ENCODE data around the gene PLEKHM3. TPM values are rescaled to one million over a fixed set of nuclear protein-coding genes. Genes with fewer than 3 reads are reported as not detected.

PLEKHM3 gene
- total and polyA plus RNA-seq, 2 of the 4 experiments (the other 2 are of a cell fraction), result 2.4 to 11.3 TPM

DNA sequence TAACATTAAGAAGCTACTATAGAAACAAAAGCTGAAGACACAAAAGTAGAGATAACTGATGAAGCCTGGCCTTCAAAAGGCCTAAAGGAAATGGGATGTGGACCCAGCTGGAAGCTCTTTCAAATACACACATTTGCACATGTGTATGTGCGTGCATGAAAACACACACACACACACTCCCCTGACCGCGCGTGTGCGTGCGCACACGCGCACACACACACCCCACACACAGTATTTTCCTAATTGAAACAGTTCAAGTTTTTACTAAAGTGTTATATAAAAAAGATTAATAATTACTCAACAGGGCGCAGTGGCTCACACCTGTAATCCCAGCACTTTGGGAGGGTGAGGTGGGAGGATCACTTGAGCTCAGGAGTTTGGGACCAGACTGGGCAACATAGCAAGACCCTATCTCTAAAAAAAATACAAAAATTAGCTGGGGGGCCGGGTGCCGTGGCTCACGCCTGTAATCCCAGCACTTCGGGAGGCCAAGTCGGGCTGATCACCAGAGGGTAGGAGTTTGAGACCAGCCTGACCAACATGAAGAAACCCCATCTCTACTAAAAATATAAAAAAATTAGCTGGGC is 111.5 kb downstream of the PLEKHM3 start:
- Histone ChIP-seq H3K9me1 (ENCODE audit: insufficient read depth, low read length) (peaks cover 3% of the 10 kb centered on the region), H3K4ac (ENCODE audit: low read depth, low read length) (no peak overlapping the region), H4K91ac (ENCODE audit: insufficient read depth, low read depth, low read length) (no peak overlapping the region), H3K4me2 (ENCODE audit: low read depth, low read length) (no peak overlapping the region), H3K79me1 (ENCODE audit: low read depth in 1 of 2, low read length in 2 of 2) (no peaks in the 10 kb centered on the region), H2BK20ac (ENCODE audit: low read depth, low read length) (no peak overlapping the region), H4K5ac (ENCODE audit: low read depth, low read length) (no peak overlapping the region), H3K4me3 (ENCODE audit: insufficient read depth, low read depth, low read length) (no peak overlapping the region), H3K9me3 (ENCODE audit: control insufficient read depth, insufficient read depth, low read length) (no peaks in the 10 kb centered on the region), H3K4me1 (ENCODE audit: control insufficient read depth, insufficient read depth, low read length) (no peaks in the 10 kb centered on the region), H3K56ac (ENCODE audit: extremely low read depth, insufficient read depth, low read length) (no peak overlapping the region), H3K36me3 (ENCODE audit: control insufficient read depth, insufficient read depth, low read length) (no peaks in the 10 kb centered on the region), H3K9ac (ENCODE audit: low read depth, low read length) (no peak overlapping the region), H2AFZ (replicated peaks; ENCODE audit: low read length, poor library complexity) (no peak overlapping the region), H3K18ac (ENCODE audit: low read depth, low read length) (no peak overlapping the region), H4K20me1 (ENCODE audit: insufficient read depth, low read length) (no peaks in the 10 kb centered on the region), H2BK15ac (ENCODE audit: low read depth, low read length) (no peak overlapping the region), H3K14ac (replicated peaks; ENCODE audit: low read depth, low read length) (no peak overlapping the region), H2BK5ac (ENCODE audit: low read depth, low read length, poor library complexity, severe bottlenecking) (no peak overlapping the region), H4K8ac (ENCODE audit: low read depth in 2 of 2, low read length in 2 of 2) (no peak overlapping the region), H2AK5ac (ENCODE audit: low read depth, low read length) (no peak overlapping the region), H2BK120ac (ENCODE audit: low read depth, low read length) (no peak overlapping the region), H3K23ac (ENCODE audit: low read depth, low read length) (no peak overlapping the region), H3K27ac (ENCODE audit: insufficient read depth, low read length) (no peak overlapping the region), H2AK9ac (replicated peaks; ENCODE audit: low read depth, low read length, poor library complexity) (no peak overlapping the region), H3K27me3 (ENCODE audit: control insufficient read depth, insufficient read depth, low read length) (no peaks in the 10 kb centered on the region)
- DNase-seq (no peak), ATAC-seq (ENCODE audit: low read depth) (no peak)
- dilution Hi-C loops (cut with HindIII; ENCODE audit: low sequenced_read_pairs, unreplicated experiment) (no loop called here), intact Hi-C loops (cut with micrococcal nuclease) (no loop called here), in situ Hi-C loops (cut with MboI; ENCODE audit: low sequenced_read_pairs) (no loop called here)
- POLR2A ChIA-PET (ENCODE audit: unreplicated experiment), result no interaction called here
- no CpG with 5 or more reads among the region's 14 CpGs for WGBS, 2 experiments (ENCODE audit: extremely low coverage in 2 of 2, insufficient read length in 1 of 2)
- CTCF ChIA-PET, result interaction anchor here (0.8 kb wide), 1 partner anchor 12 kb away, joined by 3 read pairs; no protein-coding TSS in a partner anchor
- no TSS peak for BruUV-seq (replicated peaks)
- TF ChIP-seq CEBPB (IDR thresholded peaks at IDR 0.05; ENCODE audit: low read depth, low read length) (no peak), MXI1 (IDR thresholded peaks at IDR 0.05; ENCODE audit: borderline replicate concordance, low read depth, low read length) (no peak), CTCF (conservative IDR thresholded peaks at IDR 0.05; ENCODE audit: low read depth, low read length) (no peak), RFX5 (IDR thresholded peaks at IDR 0.05; ENCODE audit: low read depth, low read length) (no peak), MAZ (IDR thresholded peaks at IDR 0.05; ENCODE audit: borderline replicate concordance, low read depth, low read length) (no peak), FOS (IDR thresholded peaks at IDR 0.05; ENCODE audit: low read depth, low read length) (no peak), MAFK (IDR thresholded peaks at IDR 0.05; ENCODE audit: low read depth, low read length) (no peak), CHD1 (IDR thresholded peaks at IDR 0.05; ENCODE audit: low read depth, low read length) (no peak), RAD21 (IDR thresholded peaks at IDR 0.05; ENCODE audit: low read length) (no peak), USF2 (IDR thresholded peaks at IDR 0.05; ENCODE audit: low read depth, low read length) (no peak), POLR2A (IDR thresholded peaks at IDR 0.05; ENCODE audit: low read depth, low read length) (no peak), SMC3 (IDR thresholded peaks at IDR 0.05; ENCODE audit: low read depth, low read length) (no peak)
- TF ChIP-seq, protein P1, sequence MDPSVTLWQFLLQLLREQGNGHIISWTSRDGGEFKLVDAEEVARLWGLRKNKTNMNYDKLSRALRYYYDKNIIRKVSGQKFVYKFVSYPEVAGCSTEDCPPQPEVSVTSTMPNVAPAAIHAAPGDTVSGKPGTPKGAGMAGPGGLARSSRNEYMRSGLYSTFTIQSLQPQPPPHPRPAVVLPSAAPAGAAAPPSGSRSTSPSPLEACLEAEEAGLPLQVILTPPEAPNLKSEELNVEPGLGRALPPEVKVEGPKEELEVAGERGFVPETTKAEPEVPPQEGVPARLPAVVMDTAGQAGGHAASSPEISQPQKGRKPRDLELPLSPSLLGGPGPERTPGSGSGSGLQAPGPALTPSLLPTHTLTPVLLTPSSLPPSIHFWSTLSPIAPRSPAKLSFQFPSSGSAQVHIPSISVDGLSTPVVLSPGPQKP (IDR thresholded peaks at IDR 0.05; ENCODE audit: borderline replicate concordance, low read depth, low read length), result no peak

Data from IMR-90 (cell line).